Left colon (tissue), 2 donors: ENCODE data around the gene SMIM15. TPM values are rescaled to one million over a fixed set of nuclear protein-coding genes. Genes with fewer than 3 reads are reported as not detected.
"Not testable (repeated sequence)": the region's sequence is repeated elsewhere in the genome, so short reads cannot be mapped to it uniquely, and the experiment has no call there.

Experiments
- ATAC-seq: fragments of 200-7000 bp; cut with Tn5 transposase; one replicate; pipeline ENCODE4 v1.9.1; 2020; ENCODE audit warnings: mild to moderate bottlenecking, moderate library complexity
- DNase-seq, 2 donors: peaks; one replicate each; pipeline ENCODE4 v3.0.0-alpha.2; 2020
- intact Hi-C, 2 donors: fragments of 100-400 bp; cut with DNase I in 1 of 2; cut with micrococcal nuclease in 1 of 2; formaldehyde crosslinking; loops; one replicate each; pipeline versions ENCODE4 v1.11.2 to v1.14.0; 2022; cut with DNase I, micrococcal nuclease
- long read RNA-seq: library from polyadenylated mRNA; unstranded; transcript quantifications from one replicate; pipeline ENCODE4 v2.0.0, GENCODE V29; 2021
- total RNA-seq, 2 donors: library from RNA; stranded (reverse); fragmentation: NEBNext Ultra II Directional; extraction: Animal tissue kit (Norgen Biotek cat#: 25700); gene quantifications; one replicate each; pipeline ENCODE4 v1.2.1, GENCODE V29; 2021
- donor health status: DM: no; HTN: no; CAD: no.
- donor health status: DM: yes; HTN: yes; CAD: no.

The SMIM15 gene
- total RNA-seq: 100 to 1,000 TPM; 110 to 115 TPM
- long read RNA-seq, transcript SMIM15-201 (3 exons, 2,889 nt): major isoform, 184 of 195 reads
- long read RNA-seq, partial matches to known transcripts: 1 of 195 reads
- long read RNA-seq, other reads (novel, unspliced or antisense): 6 of 195 reads

- ATAC-seq: peak; percentile 95
- peak; percentile 93 for DNase-seq
- intact Hi-C loops: loop anchor here in 1 of 2 donors (10.0 kb wide), 2 partner anchors 173 to 503 kb away; partner anchors contain the start of gene ZSWIM6
These were observed at the start of gene SMIM15 for GRCh38 chr5:61162010-61162831. Gene SMIM15, minus strand, starts transcription at chr5:61162468. Its CDS starts 2,297 bp downstream, at chr5:61160171.

GRCh38 chr5:61207884-61208283, 45.6 kb upstream of the SMIM15 start:
- intact Hi-C loops: no loop called here
- ATAC-seq: no peak

GRCh38 chr5:61205013-61205412, 42.7 kb upstream of the SMIM15 start:
- intact Hi-C loops: no loop called here
- DNase-seq (no peak), ATAC-seq (no peak)

More at GRCh38 chr5:61207884-61208283, 45.6 kb upstream of the SMIM15 start:
- no peak for DNase-seq

- DNase-seq: no peak
- intact Hi-C loops: no loop called here
- no peak for ATAC-seq
These were observed 39.9 kb upstream of the SMIM15 start for GRCh38 chr5:61202213-61202612.

GRCh38 chr5:61200582-61201155, 38.4 kb upstream of the SMIM15 start:
- no peak for ATAC-seq
- DNase-seq: no peak
- intact Hi-C loops: no loop called here

- intact Hi-C loops: no loop called here
- ATAC-seq (no peak), DNase-seq (no peak)
These were observed 36.3 kb upstream of the SMIM15 start for GRCh38 chr5:61198606-61199005.

GRCh38 chr5:61187826-61188225, 25.6 kb upstream of the SMIM15 start:
- ATAC-seq, intact Hi-C loops, DNase-seq: not testable (repeated sequence)

GRCh38 chr5:61187352-61187751, 25.1 kb upstream of the SMIM15 start:
- ATAC-seq, DNase-seq, intact Hi-C loops: not testable (repeated sequence)

GRCh38 chr5:61186634-61187033, 24.4 kb upstream of the SMIM15 start:
- DNase-seq: no peak
- ATAC-seq: no peak
- intact Hi-C loops: no loop called here

- ATAC-seq (no peak), DNase-seq (no peak)
- intact Hi-C loops: no loop called here
These were observed 22.4 kb upstream of the SMIM15 start for GRCh38 chr5:61184708-61185107.

- intact Hi-C loops: no loop called here
- no peak for DNase-seq
- no peak for ATAC-seq
These were observed 21.3 kb upstream of the SMIM15 start for GRCh38 chr5:61183538-61183937.

GRCh38 chr5:61182449-61182848, 20.2 kb upstream of the SMIM15 start:
- intact Hi-C loops: no loop called here
- no peak for DNase-seq
- no peak for ATAC-seq

GRCh38 chr5:61180886-61181285, 18.6 kb upstream of the SMIM15 start:
- DNase-seq (no peak), ATAC-seq (no peak)
- intact Hi-C loops: no loop called here

- intact Hi-C loops: no loop called here
- no peak for ATAC-seq
- no peak for DNase-seq
These were observed 16.4 kb upstream of the SMIM15 start for GRCh38 chr5:61178702-61179101.

- no peak for DNase-seq
- ATAC-seq: no peak
- intact Hi-C loops: no loop called here
These were observed 15.4 kb upstream of the SMIM15 start for GRCh38 chr5:61177716-61178115.

- DNase-seq (no peak), ATAC-seq (no peak)
- intact Hi-C loops: no loop called here
These were observed 14.8 kb upstream of the SMIM15 start for GRCh38 chr5:61177070-61177469.

- DNase-seq (no peak), ATAC-seq (no peak)
- intact Hi-C loops: no loop called here
These were observed 14.4 kb upstream of the SMIM15 start for GRCh38 chr5:61176631-61177030.

- intact Hi-C loops: no loop called here
- ATAC-seq (no peak), DNase-seq (no peak)
These were observed 9.2 kb upstream of the SMIM15 start for GRCh38 chr5:61171479-61171878.

GRCh38 chr5:61168951-61169350, 6.7 kb upstream of the SMIM15 start:
- intact Hi-C loops: loop anchor here in 1 of 2 donors (10.0 kb wide), 2 partner anchors 166 to 496 kb away; partner anchors contain the start of gene ZSWIM6
- no peak for DNase-seq
- ATAC-seq: no peak

- DNase-seq (peak in 1 of 2 donors; percentile 23), ATAC-seq (peak; percentile 54)
- intact Hi-C loops: loop anchor here in 1 of 2 donors (10.0 kb wide), 2 partner anchors 167 to 497 kb away; partner anchors contain the start of gene ZSWIM6
These were observed 5.1 kb upstream of the SMIM15 start for GRCh38 chr5:61167382-61167781.
